HCT116 (cell line): ENCODE data around the gene PIK3R2. TPM values are rescaled to one million over a fixed set of nuclear protein-coding genes. Genes with fewer than 3 reads are reported as not detected.

Experiments
- ATAC-seq: fragments of 200-7000 bp; cut with Tn5 transposase; 2 replicates; pipeline ENCODE4 v1.9.1; 2020; ENCODE audit warnings: mild to moderate bottlenecking, moderate library complexity
- BruUV-seq: library from RNA; stranded (reverse); fragments of 400-500 nt; replicated peaks from 2 replicates; lab custom pipeline; 2021; lab: Mats Ljungman, UMichigan
- CTCF ChIA-PET: fragments of 300-600 bp; sonication (Branson Sonifier 250); formaldehyde crosslinking; loops from one replicate; lab custom pipeline; 2021; ENCODE audit warnings: antibody characterized with exemption; lab: Charles Lee
- POLR2A ChIA-PET: fragments of 300-600, 350-600 bp; sonication (Branson Sonifier 250); formaldehyde crosslinking; loops from one replicate; lab custom pipeline; 2021; ENCODE audit warnings: antibody characterized with exemption; lab: Charles Lee
- RAD21 ChIA-PET, 2 experiments: fragments of 300-600 bp; sonication (Branson Sonifier 250); formaldehyde crosslinking; loops; one replicate each; lab custom pipeline; 2023; ENCODE audit warnings: low total read pairs in 2 of 2; ENCODE audit not compliant: uncharacterized antibody in 2 of 2, unreplicated experiment in 2 of 2, low non-redundant PET in 1 of 2; lab: Charles Lee
- DNase-seq: peaks from one replicate; pipeline ENCODE4 v3.0.0-alpha.2; 2010; ENCODE audit warnings: low read depth, low spot score
- H2AFZ ChIP-seq: fragments of 200-600 bp; shearing (Covaris generic), sonication (generic); 2 replicates; pipeline ENCODE4 v1.6.1; 2017; ENCODE audit warnings: low read depth, mixed run types, mixed read lengths, antibody characterized with exemption, low read length; ENCODE audit not compliant: poor library complexity, severe bottlenecking
- H3K27ac ChIP-seq: 2 replicates; pipeline ENCODE4 v1.5.1; 2012; ENCODE audit warnings: low read depth, low read length
- H3K27me3 ChIP-seq: fragments of 200-600 bp; sonication (generic); 2 replicates; pipeline ENCODE4 v1.6.1; 2016; ENCODE audit warnings: mixed run types, low read length, mixed read lengths; ENCODE audit not compliant: insufficient read depth
- H3K36me3 ChIP-seq, 2 experiments: fragments of 200-500 bp in 1 of 2; fragments of 200-600 bp in 1 of 2; sonication (Bioruptor generic) in 1 of 2; sonication (generic) in 1 of 2; 2 replicates each; pipeline versions ENCODE4 v1.5.1 to v1.6.1; 2014 to 2016; ENCODE audit warnings: low read length in 2 of 2, inconsistent platforms in 1 of 2, mixed read lengths in 1 of 2, mixed run types in 1 of 2; ENCODE audit not compliant: insufficient read depth in 2 of 2, control insufficient read depth in 1 of 2
- H3K4me1 ChIP-seq, 2 experiments: fragments of 200-600 bp in 1 of 2; sonication (generic) in 1 of 2; 2 replicates each; pipeline versions ENCODE4 v1.5.1 to v1.6.1; 2012 to 2017; ENCODE audit warnings: low read length in 2 of 2, inconsistent platforms in 1 of 2, mild to moderate bottlenecking in 1 of 2, mixed read lengths in 1 of 2, mixed run types in 1 of 2, moderate library complexity in 1 of 2; ENCODE audit not compliant: insufficient read depth in 2 of 2, control insufficient read depth in 1 of 2
- H3K4me2 ChIP-seq: fragments of 200-600 bp; sonication (generic); 2 replicates; pipeline ENCODE4 v1.6.1; 2017; ENCODE audit warnings: mixed run types, low read length, mixed read lengths
- H3K4me3 ChIP-seq, 2 experiments: fragments of 200-600 bp in 1 of 2; sonication (generic) in 1 of 2; replicated peaks in 1 of 2; 2 replicates each; pipeline ENCODE4 v1.5.1; 2011 to 2016; ENCODE audit warnings: low read length in 2 of 2, control low read depth in 1 of 2, low read depth in 1 of 2, mild to moderate bottlenecking in 1 of 2, mixed read lengths in 1 of 2, mixed run types in 1 of 2
- H3K79me2 ChIP-seq: fragments of 200-600 bp; sonication (generic); 2 replicates; pipeline ENCODE4 v1.6.1; 2017; ENCODE audit warnings: mild to moderate bottlenecking, mixed run types, low read length, moderate library complexity, mixed read lengths; ENCODE audit not compliant: insufficient read depth
- H3K9ac ChIP-seq: fragments of 200-600 bp; sonication (generic); 2 replicates; pipeline ENCODE4 v1.6.1; 2016; ENCODE audit warnings: low read length, mixed read lengths
- H3K9me2 ChIP-seq: fragments of 200-600 bp; sonication (generic), shearing (Covaris generic); 2 replicates; pipeline ENCODE4 v1.6.1; 2017; ENCODE audit warnings: mixed run types, mild to moderate bottlenecking, moderate library complexity; ENCODE audit not compliant: insufficient read depth
- H3K9me3 ChIP-seq, 2 experiments: fragments of 200-500 bp in 1 of 2; fragments of 200-600 bp in 1 of 2; sonication (Bioruptor generic) in 1 of 2; sonication (generic) in 1 of 2; 2 replicates each; pipeline ENCODE4 v1.6.1; 2014 to 2017; ENCODE audit warnings: low read length in 2 of 2, mixed read lengths in 2 of 2, inconsistent platforms in 1 of 2, low read depth in 1 of 2, mild to moderate bottlenecking in 1 of 2, mixed run types in 1 of 2, moderate library complexity in 1 of 2; ENCODE audit not compliant: control insufficient read depth in 1 of 2, insufficient read depth in 1 of 2
- H4K20me1 ChIP-seq: fragments of 200-600 bp; sonication (generic), shearing (Covaris generic); 2 replicates; pipeline ENCODE4 v1.6.1; 2017; ENCODE audit warnings: mixed run types, mild to moderate bottlenecking, moderate library complexity; ENCODE audit not compliant: insufficient read depth
- EGR1 ChIP-seq: IDR thresholded peaks from 2 replicates; pipeline ENCODE4 v1.6.1; 2012; ENCODE audit warnings: low read depth
- ELF1 ChIP-seq: IDR thresholded peaks from 2 replicates; pipeline ENCODE4 v1.6.1; 2012; ENCODE audit warnings: low read depth, borderline replicate concordance
- EZH2phosphoT487 ChIP-seq: fragments of 200-600 bp; IDR thresholded peaks from 2 replicates; pipeline ENCODE4 v1.6.1; 2018; ENCODE audit warnings: antibody characterized with exemption, borderline replicate concordance
- JUND ChIP-seq: IDR thresholded peaks from 2 replicates; pipeline ENCODE4 v1.6.1; 2012
- POLR2A ChIP-seq: IDR thresholded peaks from 2 replicates; pipeline ENCODE4 v1.7.0; 2011; ENCODE audit warnings: borderline replicate concordance; ENCODE audit not compliant: insufficient read depth, insufficient read length; ENCODE audit errors: extremely low read depth
- RAD21 ChIP-seq: IDR thresholded peaks from 2 replicates; pipeline ENCODE4 v1.6.1; 2012; ENCODE audit warnings: low read depth, mild to moderate bottlenecking
- REST ChIP-seq: IDR thresholded peaks from 2 replicates; pipeline ENCODE4 v1.6.1; 2012; ENCODE audit warnings: low read depth
- SRF ChIP-seq: IDR thresholded peaks from 2 replicates; pipeline ENCODE4 v1.6.1; 2012; ENCODE audit warnings: low read depth
- TCF7L2 ChIP-seq: IDR thresholded peaks from 2 replicates; pipeline ENCODE4 v1.7.0; 2011; ENCODE audit warnings: borderline replicate concordance, inconsistent platforms; ENCODE audit not compliant: insufficient read depth, insufficient read length; ENCODE audit errors: extremely low read depth
- ZBTB33 ChIP-seq: IDR thresholded peaks from 2 replicates; pipeline ENCODE4 v1.6.1; 2011; ENCODE audit warnings: mild to moderate bottlenecking, low read length, moderate library complexity; ENCODE audit not compliant: insufficient replicate concordance; ENCODE audit errors: extremely low read depth
- intact Hi-C: fragments of 100-400 bp; cut with micrococcal nuclease; formaldehyde crosslinking; loops from 2 replicates; pipeline ENCODE4 v1.10.0; 2022
- total RNA-seq: library from RNA; stranded (reverse); gene quantifications from one replicate; pipeline ENCODE4 v1.2.1, GENCODE V29; 2021; ENCODE audit not compliant: unreplicated experiment
- TF ChIP-seq, protein P1 (sequence below): IDR thresholded peaks from 2 replicates; pipeline ENCODE4 v1.6.1; 2012
- TF ChIP-seq, protein P2 (sequence below): IDR thresholded peaks from 2 replicates; pipeline ENCODE4 v1.6.1; 2012

The PIK3R2 gene
- total RNA-seq, 1 experiment from 2014 or later = 53.4 TPM

DNA sequence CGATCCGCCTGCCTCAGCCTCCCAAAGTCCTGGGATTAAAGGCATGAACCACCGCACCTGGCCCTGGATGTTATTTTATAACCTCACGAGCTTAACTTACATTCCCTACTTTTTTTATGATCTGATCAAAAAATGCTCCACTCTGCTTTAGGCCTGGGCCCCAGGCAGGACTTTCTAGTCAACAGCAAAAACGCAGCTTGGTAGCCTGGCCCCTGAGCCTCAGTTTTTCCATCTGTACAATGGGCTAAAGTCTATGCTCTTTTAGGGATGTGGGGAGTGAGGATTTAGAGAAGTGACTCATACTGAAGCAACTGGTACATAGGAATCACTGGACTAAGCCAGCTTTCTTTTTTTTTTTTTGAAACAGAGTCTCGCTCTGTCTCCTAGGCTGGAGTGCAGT is 11.9 kb upstream of the PIK3R2 start:
- CTCF ChIA-PET = interaction anchor here (0.6 to 1.0 kb wide), 2 partner anchors 28 to 35 kb away, joined by 3 read pairs; no protein-coding TSS in a partner anchor
- no peaks in the 10 kb centered on the region for H3K27me3 ChIP-seq

More for the DNA sequence above, 11.9 kb upstream of the PIK3R2 start:
- RAD21 ChIA-PET = no interaction called here
- H3K9me2 ChIP-seq = no peaks in the 10 kb centered on the region
- TF ChIP-seq REST (no peak), ZBTB33 (no peak), ELF1 (no peak), EGR1 (no peak), POLR2A (no peak), RAD21 (no peak), SRF (no peak), EZH2phosphoT487 (no peak), JUND (no peak), TCF7L2 (no peak)
- TF ChIP-seq, protein P1, sequence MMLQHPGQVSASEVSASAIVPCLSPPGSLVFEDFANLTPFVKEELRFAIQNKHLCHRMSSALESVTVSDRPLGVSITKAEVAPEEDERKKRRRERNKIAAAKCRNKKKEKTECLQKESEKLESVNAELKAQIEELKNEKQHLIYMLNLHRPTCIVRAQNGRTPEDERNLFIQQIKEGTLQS = no peak
- TF ChIP-seq, protein P2, sequence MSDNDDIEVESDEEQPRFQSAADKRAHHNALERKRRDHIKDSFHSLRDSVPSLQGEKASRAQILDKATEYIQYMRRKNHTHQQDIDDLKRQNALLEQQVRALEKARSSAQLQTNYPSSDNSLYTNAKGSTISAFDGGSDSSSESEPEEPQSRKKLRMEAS = no peak
- TF ChIP-seq, all 23 proteins: peak for 0
- Histone ChIP-seq H3K4me2 (no peak overlapping the region), H2AFZ (no peak overlapping the region), H3K36me3 (peaks cover 9 to 23% of the 10 kb centered on the region in 2 experiments; a peak in 3 of 4 replicates), H3K79me2 (no peaks in the 10 kb centered on the region), H3K4me1 (no peaks in the 10 kb centered on the region), H3K27ac (no peak overlapping the region), H3K9ac (no peak overlapping the region), H4K20me1 (no peaks in the 10 kb centered on the region), H3K9me3 (no peaks in the 10 kb centered on the region), H3K4me3 (no peak overlapping the region)
- intact Hi-C loops = no loop called here
- no TSS peak for BruUV-seq
- no peak for ATAC-seq
- no peak for DNase-seq
- POLR2A ChIA-PET = interaction anchor here (0.6 kb wide), 1 partner anchor 15 kb away, joined by 3 read pairs; no protein-coding TSS in a partner anchor
